H1 (cell line): ENCODE results near the gene S100A10. TPM values are rescaled to one million over a fixed set of nuclear protein-coding genes. Genes with fewer than 3 reads are reported as not detected.

ENCODE experiments used
- BACH1 ChIP-seq: IDR thresholded peaks from 2 replicates; pipeline ENCODE4 v1.6.1; 2012; ENCODE audit warnings: low read length, improper control_type of control experiment
- GABPA ChIP-seq: IDR thresholded peaks from 2 replicates; pipeline ENCODE4 v1.6.1; 2011; ENCODE audit warnings: mild to moderate bottlenecking, low read length, moderate library complexity, borderline replicate concordance; ENCODE audit not compliant: insufficient read depth
- MAFK ChIP-seq: IDR thresholded peaks from 2 replicates; pipeline ENCODE4 v1.6.1; 2012; ENCODE audit warnings: low read depth, mild to moderate bottlenecking, improper control_type of control experiment, low read length
- RXRA ChIP-seq: IDR thresholded peaks from 2 replicates; pipeline ENCODE4 v1.6.1; 2011; ENCODE audit warnings: low read depth, mild to moderate bottlenecking, low read length, moderate library complexity; ENCODE audit not compliant: insufficient read depth
- SIX5 ChIP-seq: IDR thresholded peaks from 2 replicates; pipeline ENCODE4 v1.6.1; 2011; ENCODE audit warnings: mild to moderate bottlenecking, low read depth, low read length
- SUZ12 ChIP-seq: fragments of 200-600 bp; sonication (generic); IDR thresholded peaks from 2 replicates; pipeline ENCODE4 v1.6.1; 2012; ENCODE audit warnings: mild to moderate bottlenecking, inconsistent platforms, low read length, moderate library complexity, mixed read lengths
- TBP ChIP-seq: IDR thresholded peaks from 2 replicates; pipeline ENCODE4 v1.6.1; 2011; ENCODE audit warnings: low read depth, low read length, improper control_type of control experiment
- TEAD4 ChIP-seq: IDR thresholded peaks from 2 replicates; pipeline ENCODE4 v1.6.1; 2012; ENCODE audit warnings: low read depth, low read length, inconsistent platforms, mixed read lengths
- polyA plus RNA-seq, 7 experiments: library from polyadenylated mRNA; depleted of rRNA in 3 of 7; stranded (reverse) in 5 of 7; unstranded in 2 of 7; fragments of >200 nt in 5 of 7; fragments of 200-250 nt in 2 of 7; gene quantifications; 1 replicate in 5 of 7; 2 replicates in 1 of 7; 4 replicates in 1 of 7; pipeline versions ENCODE4 v1.2.1 to v1.2.3, GENCODE V29; 2011 to 2013; ENCODE audit warnings: missing spikeins in 2 of 7, mixed read lengths in 2 of 7
- total RNA-seq: library from RNA; stranded (reverse); fragmentation: NEBNext Ultra II Directional; extraction: Animal tissue kit (Norgen Biotek cat#: 25700); gene quantifications from 2 replicates; pipeline ENCODE4 v1.2.1, GENCODE V29; 2021
- TF ChIP-seq, protein P1 (sequence below): IDR thresholded peaks from 2 replicates; pipeline ENCODE4 v1.6.1; 2012; ENCODE audit warnings: inconsistent platforms
- TF ChIP-seq, protein P2 (sequence below): fragments of 300-600 bp; sonication (generic); IDR thresholded peaks from 2 replicates; pipeline ENCODE4 v1.7.1; 2012; ENCODE audit warnings: low read length, moderate library complexity, mild to moderate bottlenecking, inconsistent platforms; ENCODE audit not compliant: insufficient replicate concordance

Gene S100A10
- total and polyA plus RNA-seq, 2 of the 8 experiments (the other 6 are each of a cell fraction or from before 2014, with no cell fraction given) = 23.9 to 231 TPM

DNA sequence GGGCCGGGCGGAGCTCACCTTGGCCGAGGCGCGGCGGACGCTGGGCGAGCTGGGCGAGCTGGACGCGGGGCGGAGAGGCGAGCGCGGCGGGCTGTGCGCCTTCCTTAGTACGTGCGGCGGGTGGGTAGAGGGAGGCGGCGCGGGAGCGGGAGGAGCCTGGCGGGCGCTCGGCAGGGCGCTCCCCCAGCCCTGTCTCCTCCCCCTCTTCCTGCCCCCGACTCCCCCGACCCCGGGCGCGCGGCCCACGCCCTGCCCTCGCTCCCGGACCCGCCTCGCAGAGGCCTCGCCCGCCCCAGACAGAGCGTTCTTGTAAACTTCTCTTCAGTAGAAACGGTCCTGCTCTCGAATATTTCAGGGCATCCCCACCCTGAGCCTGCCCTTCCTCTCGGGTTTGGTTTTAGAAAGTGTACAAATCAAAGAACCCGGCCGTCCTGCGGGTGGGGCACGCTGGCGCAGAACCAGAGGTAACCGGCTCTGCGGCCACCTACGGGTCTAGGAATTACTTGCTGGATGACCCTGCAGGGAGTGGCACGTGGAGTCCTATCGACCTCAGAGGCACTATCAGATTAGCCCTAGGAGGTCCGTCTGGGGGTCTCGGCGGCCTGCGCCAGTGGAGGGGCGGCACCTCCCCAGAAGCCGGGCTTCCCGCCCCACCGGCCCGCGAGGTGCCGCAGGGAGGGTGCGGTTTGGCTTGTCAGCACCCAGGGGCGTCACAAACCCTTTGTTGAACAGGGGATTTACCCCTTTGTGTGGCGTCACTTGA, at the start of gene S100A10 (continued):
- no peak for TF ChIP-seq GABPA
- no peak for TF ChIP-seq SIX5
- TF ChIP-seq, protein P1, sequence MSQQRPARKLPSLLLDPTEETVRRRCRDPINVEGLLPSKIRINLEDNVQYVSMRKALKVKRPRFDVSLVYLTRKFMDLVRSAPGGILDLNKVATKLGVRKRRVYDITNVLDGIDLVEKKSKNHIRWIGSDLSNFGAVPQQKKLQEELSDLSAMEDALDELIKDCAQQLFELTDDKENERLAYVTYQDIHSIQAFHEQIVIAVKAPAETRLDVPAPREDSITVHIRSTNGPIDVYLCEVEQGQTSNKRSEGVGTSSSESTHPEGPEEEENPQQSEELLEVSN = peak; percentile 54; the same call in 1 of the 2 replicates
- no peak for TF ChIP-seq MAFK
- TF ChIP-seq, protein P2, sequence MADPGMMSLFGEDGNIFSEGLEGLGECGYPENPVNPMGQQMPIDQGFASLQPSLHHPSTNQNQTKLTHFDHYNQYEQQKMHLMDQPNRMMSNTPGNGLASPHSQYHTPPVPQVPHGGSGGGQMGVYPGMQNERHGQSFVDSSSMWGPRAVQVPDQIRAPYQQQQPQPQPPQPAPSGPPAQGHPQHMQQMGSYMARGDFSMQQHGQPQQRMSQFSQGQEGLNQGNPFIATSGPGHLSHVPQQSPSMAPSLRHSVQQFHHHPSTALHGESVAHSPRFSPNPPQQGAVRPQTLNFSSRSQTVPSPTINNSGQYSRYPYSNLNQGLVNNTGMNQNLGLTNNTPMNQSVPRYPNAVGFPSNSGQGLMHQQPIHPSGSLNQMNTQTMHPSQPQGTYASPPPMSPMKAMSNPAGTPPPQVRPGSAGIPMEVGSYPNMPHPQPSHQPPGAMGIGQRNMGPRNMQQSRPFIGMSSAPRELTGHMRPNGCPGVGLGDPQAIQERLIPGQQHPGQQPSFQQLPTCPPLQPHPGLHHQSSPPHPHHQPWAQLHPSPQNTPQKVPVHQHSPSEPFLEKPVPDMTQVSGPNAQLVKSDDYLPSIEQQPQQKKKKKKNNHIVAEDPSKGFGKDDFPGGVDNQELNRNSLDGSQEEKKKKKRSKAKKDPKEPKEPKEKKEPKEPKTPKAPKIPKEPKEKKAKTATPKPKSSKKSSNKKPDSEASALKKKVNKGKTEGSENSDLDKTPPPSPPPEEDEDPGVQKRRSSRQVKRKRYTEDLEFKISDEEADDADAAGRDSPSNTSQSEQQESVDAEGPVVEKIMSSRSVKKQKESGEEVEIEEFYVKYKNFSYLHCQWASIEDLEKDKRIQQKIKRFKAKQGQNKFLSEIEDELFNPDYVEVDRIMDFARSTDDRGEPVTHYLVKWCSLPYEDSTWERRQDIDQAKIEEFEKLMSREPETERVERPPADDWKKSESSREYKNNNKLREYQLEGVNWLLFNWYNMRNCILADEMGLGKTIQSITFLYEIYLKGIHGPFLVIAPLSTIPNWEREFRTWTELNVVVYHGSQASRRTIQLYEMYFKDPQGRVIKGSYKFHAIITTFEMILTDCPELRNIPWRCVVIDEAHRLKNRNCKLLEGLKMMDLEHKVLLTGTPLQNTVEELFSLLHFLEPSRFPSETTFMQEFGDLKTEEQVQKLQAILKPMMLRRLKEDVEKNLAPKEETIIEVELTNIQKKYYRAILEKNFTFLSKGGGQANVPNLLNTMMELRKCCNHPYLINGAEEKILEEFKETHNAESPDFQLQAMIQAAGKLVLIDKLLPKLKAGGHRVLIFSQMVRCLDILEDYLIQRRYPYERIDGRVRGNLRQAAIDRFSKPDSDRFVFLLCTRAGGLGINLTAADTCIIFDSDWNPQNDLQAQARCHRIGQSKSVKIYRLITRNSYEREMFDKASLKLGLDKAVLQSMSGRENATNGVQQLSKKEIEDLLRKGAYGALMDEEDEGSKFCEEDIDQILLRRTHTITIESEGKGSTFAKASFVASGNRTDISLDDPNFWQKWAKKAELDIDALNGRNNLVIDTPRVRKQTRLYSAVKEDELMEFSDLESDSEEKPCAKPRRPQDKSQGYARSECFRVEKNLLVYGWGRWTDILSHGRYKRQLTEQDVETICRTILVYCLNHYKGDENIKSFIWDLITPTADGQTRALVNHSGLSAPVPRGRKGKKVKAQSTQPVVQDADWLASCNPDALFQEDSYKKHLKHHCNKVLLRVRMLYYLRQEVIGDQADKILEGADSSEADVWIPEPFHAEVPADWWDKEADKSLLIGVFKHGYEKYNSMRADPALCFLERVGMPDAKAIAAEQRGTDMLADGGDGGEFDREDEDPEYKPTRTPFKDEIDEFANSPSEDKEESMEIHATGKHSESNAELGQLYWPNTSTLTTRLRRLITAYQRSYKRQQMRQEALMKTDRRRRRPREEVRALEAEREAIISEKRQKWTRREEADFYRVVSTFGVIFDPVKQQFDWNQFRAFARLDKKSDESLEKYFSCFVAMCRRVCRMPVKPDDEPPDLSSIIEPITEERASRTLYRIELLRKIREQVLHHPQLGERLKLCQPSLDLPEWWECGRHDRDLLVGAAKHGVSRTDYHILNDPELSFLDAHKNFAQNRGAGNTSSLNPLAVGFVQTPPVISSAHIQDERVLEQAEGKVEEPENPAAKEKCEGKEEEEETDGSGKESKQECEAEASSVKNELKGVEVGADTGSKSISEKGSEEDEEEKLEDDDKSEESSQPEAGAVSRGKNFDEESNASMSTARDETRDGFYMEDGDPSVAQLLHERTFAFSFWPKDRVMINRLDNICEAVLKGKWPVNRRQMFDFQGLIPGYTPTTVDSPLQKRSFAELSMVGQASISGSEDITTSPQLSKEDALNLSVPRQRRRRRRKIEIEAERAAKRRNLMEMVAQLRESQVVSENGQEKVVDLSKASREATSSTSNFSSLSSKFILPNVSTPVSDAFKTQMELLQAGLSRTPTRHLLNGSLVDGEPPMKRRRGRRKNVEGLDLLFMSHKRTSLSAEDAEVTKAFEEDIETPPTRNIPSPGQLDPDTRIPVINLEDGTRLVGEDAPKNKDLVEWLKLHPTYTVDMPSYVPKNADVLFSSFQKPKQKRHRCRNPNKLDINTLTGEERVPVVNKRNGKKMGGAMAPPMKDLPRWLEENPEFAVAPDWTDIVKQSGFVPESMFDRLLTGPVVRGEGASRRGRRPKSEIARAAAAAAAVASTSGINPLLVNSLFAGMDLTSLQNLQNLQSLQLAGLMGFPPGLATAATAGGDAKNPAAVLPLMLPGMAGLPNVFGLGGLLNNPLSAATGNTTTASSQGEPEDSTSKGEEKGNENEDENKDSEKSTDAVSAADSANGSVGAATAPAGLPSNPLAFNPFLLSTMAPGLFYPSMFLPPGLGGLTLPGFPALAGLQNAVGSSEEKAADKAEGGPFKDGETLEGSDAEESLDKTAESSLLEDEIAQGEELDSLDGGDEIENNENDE = no peak
- TF ChIP-seq BACH1 = no peak
- TF ChIP-seq RXRA = no peak
- TF ChIP-seq SUZ12 = no peak
- 0 out of 2 replicates have a peak, but pooled peaks have one; percentile 4 for TF ChIP-seq TBP
- no peak for TF ChIP-seq TEAD4
